CD4-positive, alpha-beta T cell (primary cell): ENCODE data around the gene GSE1. TPM values are rescaled to one million over a fixed set of nuclear protein-coding genes. Genes with fewer than 3 reads are reported as not detected.
"Not testable (repeated sequence)": the region's sequence is repeated elsewhere in the genome, so short reads cannot be mapped to it uniquely, and the experiment has no call there.

ENCODE experiments used
- ATAC-seq: fragments of 200-7000 bp; cut with Tn5 transposase; one replicate; pipeline ENCODE4 v1.10.0; 2022; ENCODE audit warnings: mild to moderate bottlenecking; ENCODE audit not compliant: poor library complexity
- CTCF ChIA-PET: fragments of 350-600 bp; sonication (Branson Sonifier 250); formaldehyde crosslinking; loops from one replicate; lab custom pipeline; 2021; ENCODE audit warnings: antibody characterized with exemption, inconsistent platforms; lab: Charles Lee
- POLR2A ChIA-PET: fragments of 350-600 bp; sonication (Branson Sonifier 250); formaldehyde crosslinking; loops from one replicate; lab custom pipeline; 2021; ENCODE audit warnings: antibody characterized with exemption, inconsistent platforms; lab: Charles Lee
- DNase-seq, 14 experiments: peaks; one replicate each; pipeline ENCODE4 v3.0.0-alpha.2; 2013 to 2020; ENCODE audit warnings: mixed read lengths in 2 of 14
- H3K27ac ChIP-seq, 2 donors: one replicate each; pipeline versions ENCODE4 v1.5.1 to v1.7.0; 2013; ENCODE audit warnings: low read length in 2 of 2, low read depth in 1 of 2, mild to moderate bottlenecking in 1 of 2
- H3K27me3 ChIP-seq, 2 experiments: 1 replicate in 1 of 2; 2 replicates in 1 of 2; pipeline versions ENCODE4 v1.6.1 to v1.7.0; 2013; ENCODE audit warnings: low read length in 2 of 2, control low read depth in 1 of 2, mild to moderate bottlenecking in 1 of 2, moderate library complexity in 1 of 2; ENCODE audit not compliant: insufficient read depth in 2 of 2, control insufficient read depth in 1 of 2
- H3K36me3 ChIP-seq: one replicate; pipeline ENCODE4 v1.6.1; 2013; ENCODE audit warnings: low read length, control low read depth; ENCODE audit not compliant: insufficient read depth
- H3K4me1 ChIP-seq: one replicate; pipeline ENCODE4 v1.6.1; 2013; ENCODE audit warnings: low read length, control low read depth; ENCODE audit not compliant: insufficient read depth
- H3K4me3 ChIP-seq: one replicate; pipeline ENCODE4 v1.5.1; 2013; ENCODE audit warnings: mild to moderate bottlenecking, low read length, moderate library complexity
- H3K9me3 ChIP-seq, 2 experiments: 1 replicate in 1 of 2; 2 replicates in 1 of 2; pipeline versions ENCODE4 v1.6.1 to v1.7.0; 2013; ENCODE audit warnings: low read length in 2 of 2, mild to moderate bottlenecking in 2 of 2, control low read depth in 1 of 2, moderate library complexity in 1 of 2; ENCODE audit not compliant: control insufficient read depth in 1 of 2, insufficient read depth in 1 of 2
- H3K27ac Mint-ChIP-seq: one replicate; pipeline ENCODE4 v1.8.0; 2020; ENCODE audit warnings: mixed read lengths
- H3K27me3 Mint-ChIP-seq: one replicate; pipeline ENCODE4 v1.8.0; 2021; ENCODE audit warnings: mixed read lengths
- H3K36me3 Mint-ChIP-seq: one replicate; pipeline ENCODE4 v1.8.0; 2021; ENCODE audit warnings: low read depth, mixed read lengths
- H3K4me1 Mint-ChIP-seq: one replicate; pipeline ENCODE4 v1.8.0; 2021; ENCODE audit warnings: low read depth, mixed read lengths
- H3K4me3 Mint-ChIP-seq: one replicate; pipeline ENCODE4 v1.8.0; 2020; ENCODE audit warnings: mild to moderate bottlenecking, mixed read lengths
- H3K9me3 Mint-ChIP-seq: one replicate; pipeline ENCODE4 v1.8.0; 2020; ENCODE audit warnings: mixed read lengths
- intact Hi-C, 2 experiments: fragments of 100-400 bp; cut with DNase I in 1 of 2; cut with micrococcal nuclease in 1 of 2; formaldehyde crosslinking; loops; one replicate each; pipeline versions ENCODE4 v1.15.1 to v1.9.0; 2023 to 2025; cut with DNase I, micrococcal nuclease
- total RNA-seq, 174 experiments: library from RNA in 2 of 174; stranded (reverse) in 2 of 174; gene quantifications; one replicate each; pipeline ENCODE4 v1.2.3 and lab custom pipeline; 2021 to 2026
- TF ChIP-seq, protein P1 (sequence below): fragments of 200-600 bp; IDR thresholded peaks from one replicate; pipeline ENCODE4 v1.8.0; 2022; ENCODE audit warnings: antibody characterized with exemption, mild to moderate bottlenecking

Gene GSE1
- total RNA-seq, 2 experiments from 2014 or later, result 11.7 to 13.7 TPM

DNA sequence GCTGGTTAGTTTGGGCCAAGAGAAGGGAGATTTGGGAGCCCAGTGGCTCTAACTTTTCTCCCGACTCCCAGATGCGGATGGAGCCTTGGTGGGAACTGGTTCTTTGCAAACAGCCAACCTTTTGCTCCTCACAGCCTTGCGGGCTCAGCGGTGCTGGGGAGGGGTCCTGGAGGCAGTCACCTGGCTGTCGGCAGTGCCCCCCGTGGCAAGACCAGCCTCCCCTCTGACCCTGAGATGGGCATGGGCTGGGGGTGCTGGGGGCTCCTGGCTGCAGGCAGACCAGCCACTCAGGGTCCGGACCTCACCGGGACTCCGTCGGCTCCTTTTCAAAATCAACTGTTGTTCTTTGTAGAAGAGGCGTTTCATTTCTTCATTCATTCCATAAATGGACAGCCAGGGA is 21.7 kb upstream of the GSE1 start:
- TF ChIP-seq, protein P1, sequence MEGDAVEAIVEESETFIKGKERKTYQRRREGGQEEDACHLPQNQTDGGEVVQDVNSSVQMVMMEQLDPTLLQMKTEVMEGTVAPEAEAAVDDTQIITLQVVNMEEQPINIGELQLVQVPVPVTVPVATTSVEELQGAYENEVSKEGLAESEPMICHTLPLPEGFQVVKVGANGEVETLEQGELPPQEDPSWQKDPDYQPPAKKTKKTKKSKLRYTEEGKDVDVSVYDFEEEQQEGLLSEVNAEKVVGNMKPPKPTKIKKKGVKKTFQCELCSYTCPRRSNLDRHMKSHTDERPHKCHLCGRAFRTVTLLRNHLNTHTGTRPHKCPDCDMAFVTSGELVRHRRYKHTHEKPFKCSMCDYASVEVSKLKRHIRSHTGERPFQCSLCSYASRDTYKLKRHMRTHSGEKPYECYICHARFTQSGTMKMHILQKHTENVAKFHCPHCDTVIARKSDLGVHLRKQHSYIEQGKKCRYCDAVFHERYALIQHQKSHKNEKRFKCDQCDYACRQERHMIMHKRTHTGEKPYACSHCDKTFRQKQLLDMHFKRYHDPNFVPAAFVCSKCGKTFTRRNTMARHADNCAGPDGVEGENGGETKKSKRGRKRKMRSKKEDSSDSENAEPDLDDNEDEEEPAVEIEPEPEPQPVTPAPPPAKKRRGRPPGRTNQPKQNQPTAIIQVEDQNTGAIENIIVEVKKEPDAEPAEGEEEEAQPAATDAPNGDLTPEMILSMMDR, result no peak
- no peaks in the 10 kb centered on the region for H3K27me3 ChIP-seq
- H3K4me3 ChIP-seq, result no peak overlapping the region
- peaks cover 3% of the 10 kb centered on the region for H3K36me3 ChIP-seq
- CTCF ChIA-PET, result no interaction called here
- DNase-seq (no peak), ATAC-seq (no peak)
- Mint-ChIP-seq H3K9me3 (no peaks in the 10 kb centered on the region), H3K4me1 (no peaks in the 10 kb centered on the region), H3K4me3 (no peak overlapping the region), H3K27me3 (no peaks in the 10 kb centered on the region), H3K36me3 (no peaks in the 10 kb centered on the region), H3K27ac (no peak overlapping the region)
- no peaks in the 10 kb centered on the region for H3K4me1 ChIP-seq
- POLR2A ChIA-PET, result no interaction called here
- intact Hi-C loops, result no loop called here
- H3K27ac ChIP-seq, result no peak overlapping the region
- peaks cover 0 to 3% of the 10 kb centered on the region in 2 experiments for H3K9me3 ChIP-seq

DNA sequence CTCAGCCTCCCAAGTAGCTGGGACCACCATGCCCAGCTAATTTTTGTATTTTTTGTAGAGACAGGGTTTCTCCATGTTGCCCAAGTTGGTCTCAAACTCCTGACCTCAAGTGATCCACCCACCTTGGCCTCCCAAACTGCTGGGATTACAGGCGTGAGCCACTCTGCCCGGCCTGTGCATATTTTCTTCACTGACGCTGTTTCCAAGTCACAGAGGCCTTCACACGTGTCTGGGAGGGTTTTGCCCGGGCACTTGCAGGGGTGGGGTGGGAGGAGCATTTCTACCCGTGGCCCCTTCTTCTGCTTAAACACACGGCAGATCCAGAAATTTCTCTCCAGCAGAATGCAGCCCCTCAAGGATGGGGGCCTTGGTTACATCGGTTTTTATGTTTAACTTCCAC is 20.8 kb upstream of the GSE1 start:
- H3K4me3 ChIP-seq, H3K4me1 Mint-ChIP-seq, H3K36me3 ChIP-seq, H3K27me3 Mint-ChIP-seq, intact Hi-C loops, POLR2A ChIA-PET, DNase-seq, ATAC-seq, H3K27ac ChIP-seq, H3K27me3 ChIP-seq, CTCF ChIA-PET, H3K4me1 ChIP-seq, H3K27ac Mint-ChIP-seq, H3K9me3 Mint-ChIP-seq, H3K4me3 Mint-ChIP-seq, H3K36me3 Mint-ChIP-seq, H3K9me3 ChIP-seq: not testable (repeated sequence)

- ATAC-seq (no peak), DNase-seq (no peak)
- Mint-ChIP-seq H3K36me3 (no peaks in the 10 kb centered on the region), H3K27me3 (no peaks in the 10 kb centered on the region), H3K27ac (no peak overlapping the region), H3K4me3 (no peak overlapping the region), H3K9me3 (no peaks in the 10 kb centered on the region), H3K4me1 (no peaks in the 10 kb centered on the region)
- ChIA-PET POLR2A (no interaction called here), CTCF (no interaction called here)
- no peaks in the 10 kb centered on the region for H3K27me3 ChIP-seq
- no peaks in the 10 kb centered on the region for H3K36me3 ChIP-seq
- no peak overlapping the region for H3K27ac ChIP-seq
- TF ChIP-seq, protein P1, result no peak
- H3K4me3 ChIP-seq, result no peak overlapping the region
- H3K4me1 ChIP-seq, result no peaks in the 10 kb centered on the region
- intact Hi-C loops, result no loop called here
- H3K9me3 ChIP-seq, result peaks cover 0 to 2% of the 10 kb centered on the region in 2 experiments
Measured at GRCh38 chr16:85592700-85593493, 20.2 kb upstream of the GSE1 start.
